PC-3 (cell line): ENCODE results near the gene KCNH5. TPM values are rescaled to one million over a fixed set of nuclear protein-coding genes. Genes with fewer than 3 reads are reported as not detected.

Source experiments
- ATAC-seq: fragments of 200-7000 bp; cut with Tn5 transposase; 2 replicates; pipeline ENCODE4 v1.9.1; 2020; ENCODE audit warnings: mild to moderate bottlenecking, moderate library complexity
- BruUV-seq: library from RNA; stranded (reverse); fragments of 400-500 nt; replicated peaks from 2 replicates; lab custom pipeline; 2021; lab: Mats Ljungman, UMichigan
- CTCF ChIA-PET: fragments of 300-600 bp; sonication (Branson Sonifier 250); formaldehyde crosslinking; loops from one replicate; lab custom pipeline; 2022; ENCODE audit warnings: antibody characterized with exemption; lab: Charles Lee
- POLR2A ChIA-PET: fragments of 300-600 bp; sonication (Branson Sonifier 250); formaldehyde crosslinking; loops from one replicate; lab custom pipeline; 2022; ENCODE audit warnings: antibody characterized with exemption; ENCODE audit not compliant: unreplicated experiment; lab: Charles Lee
- DNase-seq: peaks from one replicate; pipeline ENCODE4 v3.0.0-alpha.2; 2015
- H2AFZ ChIP-seq: fragments of 300-600 bp; sonication (generic); 2 replicates; pipeline ENCODE4 v1.6.0; 2016; ENCODE audit warnings: antibody characterized with exemption, low read length
- H3F3A ChIP-seq: fragments of 300-600 bp; sonication (generic); one replicate; pipeline ENCODE4 v1.6.0; 2017; ENCODE audit warnings: antibody characterized with exemption, low read length, control low read depth, mild to moderate bottlenecking; ENCODE audit not compliant: unreplicated experiment
- H3K27ac ChIP-seq: fragments of 300-600 bp; sonication (generic); 2 replicates; pipeline ENCODE4 v1.5.1; 2016; ENCODE audit warnings: mild to moderate bottlenecking, low read length
- H3K27me3 ChIP-seq: fragments of 300-600 bp; sonication (generic); 2 replicates; pipeline ENCODE4 v1.6.1; 2016; ENCODE audit warnings: low read length, mixed read lengths
- H3K36me3 ChIP-seq: fragments of 300-600 bp; sonication (generic); 2 replicates; pipeline ENCODE4 v1.6.1; 2016; ENCODE audit warnings: low read depth, mixed run types, low read length, mixed read lengths
- H3K4me1 ChIP-seq: fragments of 300-600 bp; sonication (generic); 2 replicates; pipeline ENCODE4 v1.5.1; 2016; ENCODE audit warnings: low read length; ENCODE audit not compliant: insufficient read depth
- H3K4me2 ChIP-seq: fragments of 300-600 bp; sonication (generic); 2 replicates; pipeline ENCODE4 v1.6.0; 2016; ENCODE audit warnings: low read length
- H3K4me3 ChIP-seq: fragments of 300-600 bp; sonication (generic); 2 replicates; pipeline ENCODE4 v1.5.1; 2016; ENCODE audit warnings: mild to moderate bottlenecking, low read length, mixed read lengths
- H3K79me2 ChIP-seq: fragments of 300-600 bp; sonication (generic); 2 replicates; pipeline ENCODE4 v1.6.1; 2017; ENCODE audit warnings: low read length, mixed read lengths
- H3K9ac ChIP-seq: fragments of 300-600 bp; sonication (generic); 2 replicates; pipeline ENCODE4 v1.6.0; 2016; ENCODE audit warnings: mild to moderate bottlenecking, low read length
- H3K9me2 ChIP-seq: fragments of 300-600 bp; sonication (generic); replicated peaks from 2 replicates; pipeline ENCODE4 v1.6.1; 2016; ENCODE audit warnings: mixed run types, low read length, mixed read lengths
- H3K9me3 ChIP-seq: fragments of 300-600 bp; sonication (generic); 2 replicates; pipeline ENCODE4 v1.6.1; 2016; ENCODE audit warnings: low read length, mixed read lengths
- H4K20me1 ChIP-seq: fragments of 300-600 bp; sonication (generic); 2 replicates; pipeline ENCODE4 v1.6.1; 2016; ENCODE audit warnings: low read length, mixed read lengths
- EZH2 ChIP-seq: fragments of 300-600 bp; sonication (generic); IDR thresholded peaks from one replicate; pipeline ENCODE4 v1.6.1; 2017; ENCODE audit warnings: antibody characterized with exemption, mild to moderate bottlenecking, low read length; ENCODE audit not compliant: unreplicated experiment
- EZH2phosphoT487 ChIP-seq: fragments of 300-600 bp; sonication (generic); IDR thresholded peaks from 2 replicates; pipeline ENCODE4 v1.6.1; 2018; ENCODE audit warnings: mild to moderate bottlenecking, antibody characterized with exemption, low read length, borderline replicate concordance
- intact Hi-C: fragments of 100-400 bp; cut with micrococcal nuclease; formaldehyde crosslinking; loops from 2 replicates; pipeline ENCODE4 v1.9.0; 2023
- total RNA-seq: library from RNA; depleted of rRNA; stranded (reverse); fragments of >200 nt; gene quantifications from 2 replicates; pipeline ENCODE4 v1.2.3, GENCODE V29; 2014
- TF ChIP-seq, protein P1 (sequence below): fragments of 300-600 bp; sonication (generic); conservative IDR thresholded peaks from 2 replicates; pipeline ENCODE4 v1.5.1; 2017; ENCODE audit warnings: antibody characterized with exemption, low read depth, mild to moderate bottlenecking, low read length

Gene KCNH5
- total RNA-seq, 1 experiment from 2014 or later = not detected

DNA sequence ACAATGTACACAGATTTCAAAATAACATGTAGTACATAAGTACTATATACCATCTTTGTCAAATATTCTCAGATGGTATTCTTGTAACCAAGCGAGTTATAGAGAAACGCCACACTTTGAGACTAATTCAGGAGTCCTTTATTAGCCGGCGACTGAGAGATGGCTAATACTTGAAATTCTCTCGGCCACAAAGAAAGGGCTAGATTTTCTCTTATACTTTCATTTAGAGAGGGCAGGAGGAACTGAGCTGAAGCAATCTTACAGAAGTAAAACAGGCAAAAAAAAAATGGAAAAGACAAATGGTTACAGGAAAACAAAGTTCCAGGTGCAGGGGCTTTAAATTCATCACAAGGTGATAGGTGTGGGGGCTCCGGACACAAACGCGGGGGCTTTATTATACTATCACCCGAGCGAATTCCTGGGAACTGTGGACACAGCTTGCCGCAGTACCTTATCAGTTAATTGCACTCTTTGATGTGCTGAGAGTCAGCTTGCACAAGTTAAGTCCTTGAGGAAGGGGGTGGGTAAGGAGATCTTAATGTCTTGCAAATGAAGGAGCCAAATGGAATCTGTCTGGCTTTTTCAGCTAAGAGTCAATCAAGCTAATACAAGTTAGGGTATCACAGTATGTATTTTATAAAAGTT is 382.3 kb downstream of the KCNH5 start:
- no peak overlapping the region for H3K4me2 ChIP-seq
- H3K9ac ChIP-seq = no peak overlapping the region
- no peaks in the 10 kb centered on the region for H3K9me2 ChIP-seq
- CTCF ChIA-PET = interaction anchor here (0.7 kb wide), 1 partner anchor 228 kb away, joined by 3 read pairs; no protein-coding TSS in a partner anchor
- H4K20me1 ChIP-seq = no peaks in the 10 kb centered on the region
- no peaks in the 10 kb centered on the region for H3F3A ChIP-seq
- no peaks in the 10 kb centered on the region for H3K9me3 ChIP-seq
- intact Hi-C loops = no loop called here
- H3K4me3 ChIP-seq = no peak overlapping the region
- no peaks in the 10 kb centered on the region for H3K36me3 ChIP-seq
- H3K79me2 ChIP-seq = no peaks in the 10 kb centered on the region
- H2AFZ ChIP-seq = no peak overlapping the region
- H3K4me1 ChIP-seq = no peaks in the 10 kb centered on the region
- H3K27me3 ChIP-seq = peaks cover 25% of the 10 kb centered on the region
- BruUV-seq = no TSS peak
- POLR2A ChIA-PET = no interaction called here
- TF ChIP-seq EZH2 (no peak), EZH2phosphoT487 (no peak)
- TF ChIP-seq, protein P1, sequence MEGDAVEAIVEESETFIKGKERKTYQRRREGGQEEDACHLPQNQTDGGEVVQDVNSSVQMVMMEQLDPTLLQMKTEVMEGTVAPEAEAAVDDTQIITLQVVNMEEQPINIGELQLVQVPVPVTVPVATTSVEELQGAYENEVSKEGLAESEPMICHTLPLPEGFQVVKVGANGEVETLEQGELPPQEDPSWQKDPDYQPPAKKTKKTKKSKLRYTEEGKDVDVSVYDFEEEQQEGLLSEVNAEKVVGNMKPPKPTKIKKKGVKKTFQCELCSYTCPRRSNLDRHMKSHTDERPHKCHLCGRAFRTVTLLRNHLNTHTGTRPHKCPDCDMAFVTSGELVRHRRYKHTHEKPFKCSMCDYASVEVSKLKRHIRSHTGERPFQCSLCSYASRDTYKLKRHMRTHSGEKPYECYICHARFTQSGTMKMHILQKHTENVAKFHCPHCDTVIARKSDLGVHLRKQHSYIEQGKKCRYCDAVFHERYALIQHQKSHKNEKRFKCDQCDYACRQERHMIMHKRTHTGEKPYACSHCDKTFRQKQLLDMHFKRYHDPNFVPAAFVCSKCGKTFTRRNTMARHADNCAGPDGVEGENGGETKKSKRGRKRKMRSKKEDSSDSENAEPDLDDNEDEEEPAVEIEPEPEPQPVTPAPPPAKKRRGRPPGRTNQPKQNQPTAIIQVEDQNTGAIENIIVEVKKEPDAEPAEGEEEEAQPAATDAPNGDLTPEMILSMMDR = no peak
- no peak overlapping the region for H3K27ac ChIP-seq
- no peak for ATAC-seq
- no peak for DNase-seq

DNA sequence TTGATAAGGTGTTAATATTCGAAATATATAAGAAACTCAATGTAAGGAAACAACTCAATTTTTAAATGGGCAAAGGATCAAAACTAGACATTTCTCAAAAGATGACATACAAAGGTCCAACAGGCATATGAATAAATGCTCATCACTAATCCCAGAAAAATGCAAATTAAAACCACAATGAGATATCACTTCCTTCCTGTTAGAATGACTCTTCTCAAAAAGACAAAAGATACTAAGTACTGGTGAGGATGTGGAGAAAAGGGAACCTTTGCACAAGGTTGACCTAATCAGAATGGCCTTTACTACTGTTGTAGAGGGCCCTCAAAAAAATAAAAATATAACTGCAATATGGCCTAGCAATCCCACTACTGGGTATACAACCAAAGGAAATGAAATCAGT is 383.4 kb downstream of the KCNH5 start:
- no peaks in the 10 kb centered on the region for H3K9me2 ChIP-seq
- intact Hi-C loops = no loop called here
- no peak overlapping the region for H2AFZ ChIP-seq
- no peaks in the 10 kb centered on the region for H3K4me1 ChIP-seq
- ATAC-seq (peak; percentile 40; the same call in 1 of the 2 replicates), DNase-seq (peak; percentile 16)
- ChIA-PET POLR2A (no interaction called here), CTCF (no interaction called here)
- H3K4me3 ChIP-seq = no peak overlapping the region
- TF ChIP-seq EZH2phosphoT487 (no peak), EZH2 (no peak)
- TF ChIP-seq, protein P1 = no peak
- peaks cover 28% of the 10 kb centered on the region for H3K27me3 ChIP-seq
- no peaks in the 10 kb centered on the region for H3K9me3 ChIP-seq
- no peaks in the 10 kb centered on the region for H4K20me1 ChIP-seq
- H3K4me2 ChIP-seq = no peak overlapping the region
- no peaks in the 10 kb centered on the region for H3F3A ChIP-seq
- no peaks in the 10 kb centered on the region for H3K79me2 ChIP-seq
- no peak overlapping the region for H3K9ac ChIP-seq
- no peak overlapping the region for H3K27ac ChIP-seq
- no TSS peak for BruUV-seq
- H3K36me3 ChIP-seq = no peaks in the 10 kb centered on the region

DNA sequence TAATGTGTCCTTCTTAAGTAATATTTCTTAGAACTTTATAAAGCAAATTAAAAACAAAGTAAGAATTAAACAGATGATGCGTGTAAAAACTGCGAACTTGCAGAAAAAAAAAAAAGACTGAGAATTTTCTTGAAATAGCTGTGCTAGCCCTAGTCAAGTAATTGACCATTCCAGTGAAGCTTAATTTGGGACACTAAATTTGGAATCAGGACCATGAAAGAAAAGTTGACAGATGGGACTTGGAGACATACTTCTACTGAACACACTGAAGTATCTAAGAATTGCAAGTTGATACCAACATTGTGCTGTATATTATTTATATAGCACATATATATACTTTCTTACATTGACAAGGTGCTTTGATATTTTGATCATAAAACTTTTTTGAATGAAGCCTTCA is 386.6 kb downstream of the KCNH5 start:
- H3K9me3 ChIP-seq = no peaks in the 10 kb centered on the region
- intact Hi-C loops = no loop called here
- peaks cover 42% of the 10 kb centered on the region for H3K27me3 ChIP-seq
- no peaks in the 10 kb centered on the region for H3K9me2 ChIP-seq
- no peaks in the 10 kb centered on the region for H3F3A ChIP-seq
- ChIA-PET CTCF (no interaction called here), POLR2A (no interaction called here)
- TF ChIP-seq EZH2 (no peak), EZH2phosphoT487 (no peak)
- H3K4me1 ChIP-seq = no peaks in the 10 kb centered on the region
- DNase-seq (no peak), ATAC-seq (no peak)
- H3K79me2 ChIP-seq = no peaks in the 10 kb centered on the region
- BruUV-seq = no TSS peak
- H2AFZ ChIP-seq = no peak overlapping the region
- no peak overlapping the region for H3K4me2 ChIP-seq
- no peak overlapping the region for H3K9ac ChIP-seq
- no peaks in the 10 kb centered on the region for H4K20me1 ChIP-seq
- no peaks in the 10 kb centered on the region for H3K36me3 ChIP-seq
- H3K27ac ChIP-seq = no peak overlapping the region
- H3K4me3 ChIP-seq = no peak overlapping the region
